RCC 7860 (cell line): ENCODE results near the gene ZNF468.
"Not testable (repeated sequence)": the region's sequence is repeated elsewhere in the genome, so short reads cannot be mapped to it uniquely, and the experiment has no call there.

ENCODE experiments used
- DNase-seq: peaks from one replicate; pipeline ENCODE4 v3.0.0-alpha.2; 2015; ENCODE audit warnings: low spot score
- FAIRE-seq: peaks from 2 replicates; lab custom pipeline; 2012; peaks lifted over from hg19 to GRCh38; lab: Jason Lieb, UNC

Gene ZNF468

GRCh38 chr19:52857378-52858191 lies at the start of gene ZNF468:
TSS of gene ZNF468 (minus strand) at chr19:52857619. CDS start at chr19:52854272, 3,347 bp downstream.
- DNase-seq (peak; percentile 25), FAIRE-seq (peak; percentile 62)

DNA sequence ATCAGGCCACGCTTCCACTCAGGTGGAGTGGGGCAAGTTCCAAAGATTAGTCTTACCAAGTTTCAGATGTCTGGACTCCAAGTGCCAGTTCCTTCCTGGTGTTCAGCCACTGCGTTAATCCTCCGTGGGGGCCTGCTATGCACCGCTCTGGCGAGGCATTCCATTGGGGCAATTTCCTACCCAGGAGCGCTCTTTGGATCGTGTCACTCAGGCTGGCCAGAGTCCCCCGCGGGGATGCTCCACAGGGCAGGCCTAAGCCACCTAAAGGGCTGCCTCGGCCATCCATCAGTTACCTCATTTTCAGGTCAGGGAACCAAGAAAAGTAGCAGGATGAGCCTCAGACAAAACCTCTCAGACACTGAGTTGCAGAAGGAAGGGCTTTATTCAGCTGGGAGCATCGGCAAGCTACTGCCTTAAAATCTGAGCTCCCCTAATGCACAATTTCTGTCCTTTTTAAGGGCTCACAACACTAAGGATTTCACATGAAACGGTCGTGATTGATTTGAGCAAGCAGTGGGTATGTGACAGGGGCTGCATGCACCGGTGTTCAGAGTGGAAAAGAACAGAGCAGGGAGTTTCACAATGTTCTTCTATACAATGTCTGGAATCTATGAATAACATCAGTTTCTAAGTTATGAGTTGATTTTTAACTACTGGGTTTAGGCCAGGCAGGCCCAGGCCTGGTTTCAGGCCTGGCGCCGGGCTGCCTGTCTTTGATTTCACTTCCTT lies 46.8 kb upstream of the ZNF468 start:
- not testable (repeated sequence) for FAIRE-seq, DNase-seq

DNA sequence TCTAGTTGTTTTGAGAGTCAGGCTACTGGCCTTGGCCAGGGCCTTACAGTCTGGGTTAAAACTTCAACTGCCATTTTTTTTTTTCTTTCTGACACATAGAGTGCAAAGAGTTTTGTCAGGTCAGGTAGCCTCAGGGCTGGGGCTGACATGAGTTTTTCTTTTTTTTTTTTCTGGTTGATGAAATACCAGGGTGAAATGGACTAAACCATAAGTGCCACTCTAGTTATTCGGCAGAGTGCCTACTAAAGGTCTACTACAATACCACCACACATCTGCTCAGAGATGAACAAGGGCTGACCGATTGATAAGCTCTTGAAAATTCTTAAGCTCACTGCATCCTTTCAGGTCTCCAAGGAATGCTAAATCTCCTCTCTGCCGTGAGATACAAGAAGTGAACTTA lies 44.4 kb upstream of the ZNF468 start:
- FAIRE-seq (no peak), DNase-seq (no peak)

GRCh38 chr19:52898596-52898995 lies 41.2 kb upstream of the ZNF468 start:
- DNase-seq = peak; percentile 38
- peak; percentile 72 for FAIRE-seq

GRCh38 chr19:52898101-52898500 lies 40.7 kb upstream of the ZNF468 start:
- no peak for FAIRE-seq
- DNase-seq = peak; percentile 22

DNA sequence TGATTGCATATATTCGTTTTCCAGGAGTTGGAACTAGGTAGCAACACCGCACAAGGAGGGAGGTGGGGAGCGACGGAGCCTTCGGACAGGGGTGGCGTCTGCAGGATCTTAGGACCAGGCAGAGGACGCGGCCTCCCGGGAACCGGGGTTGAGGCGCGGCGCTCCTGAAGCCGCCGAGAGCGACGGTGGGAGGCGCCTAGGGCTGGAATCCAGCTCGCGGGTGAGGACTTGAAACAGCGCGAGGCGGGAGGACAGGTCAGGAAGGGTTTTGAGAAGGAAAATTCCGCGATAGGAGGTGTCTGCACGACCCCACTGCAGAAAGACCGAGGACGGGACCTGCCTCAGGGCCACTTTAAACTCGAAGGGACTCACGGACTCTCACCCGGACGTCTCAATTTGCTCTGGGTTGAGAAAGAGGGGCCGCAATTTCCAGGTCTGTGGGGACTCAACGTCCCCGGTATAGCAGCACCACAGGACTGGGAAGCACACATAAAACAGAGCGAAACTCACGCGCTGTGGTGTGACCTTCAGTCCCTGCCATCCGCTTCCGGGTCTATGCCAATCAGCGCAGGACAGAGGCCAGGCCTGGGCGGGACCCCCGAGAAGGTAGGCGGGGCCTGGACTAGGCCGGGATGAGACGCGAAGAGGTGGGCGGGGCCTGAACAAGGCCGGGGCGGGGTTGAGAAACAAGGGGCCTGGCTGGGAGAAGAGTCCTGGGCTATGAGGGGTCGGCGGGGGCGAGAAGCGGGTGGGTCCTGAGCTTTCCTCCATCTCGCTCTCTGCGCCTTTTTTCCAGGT lies 39.9 kb upstream of the ZNF468 start, which contains the start of gene ZNF320:
TSS of gene ZNF320 (minus strand) at position 498 of the 798 bp plus-strand sequence. CDS start 7,380 bp downstream, outside the sequence.
- peak; percentile 65 for FAIRE-seq

DNA sequence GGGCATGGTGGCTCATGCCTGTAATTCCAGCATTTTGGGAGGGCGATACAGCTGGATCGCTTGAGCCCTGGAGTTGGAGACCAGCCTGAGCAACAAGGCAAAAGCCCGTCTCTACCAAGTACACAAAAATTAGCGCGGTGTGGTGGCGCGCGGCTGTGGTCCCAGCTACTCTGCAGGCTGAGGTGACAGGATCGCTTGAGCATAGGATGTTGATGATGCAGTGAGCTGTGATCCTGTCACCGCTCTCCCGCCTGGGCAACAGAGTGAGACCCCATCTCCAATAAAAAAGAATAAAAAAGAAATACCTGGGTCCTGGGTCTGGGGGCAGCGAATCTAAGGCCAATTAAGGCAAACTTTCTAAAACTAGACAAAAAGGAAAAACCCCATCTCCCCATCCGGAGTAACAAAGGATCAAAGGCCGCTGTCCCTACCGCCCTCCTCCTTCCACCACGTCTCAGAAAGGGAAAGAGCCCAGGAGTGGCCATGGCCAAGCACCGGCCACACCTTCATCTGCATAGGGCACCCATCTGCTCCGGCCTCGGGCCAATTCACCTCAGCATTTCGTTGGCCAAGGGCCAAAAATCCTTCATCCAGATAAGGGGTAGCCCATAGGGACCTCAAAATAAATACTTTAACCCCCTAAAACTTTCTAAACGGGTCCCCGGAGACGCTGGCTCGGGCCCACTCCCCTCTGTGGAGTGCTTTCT lies 39.2 kb upstream of the ZNF468 start:
- FAIRE-seq (no peak), DNase-seq (peak; percentile 11)

More for the DNA sequence above, 39.9 kb upstream of the ZNF468 start, which contains the start of gene ZNF320:
- DNase-seq = peak; percentile 83

DNA sequence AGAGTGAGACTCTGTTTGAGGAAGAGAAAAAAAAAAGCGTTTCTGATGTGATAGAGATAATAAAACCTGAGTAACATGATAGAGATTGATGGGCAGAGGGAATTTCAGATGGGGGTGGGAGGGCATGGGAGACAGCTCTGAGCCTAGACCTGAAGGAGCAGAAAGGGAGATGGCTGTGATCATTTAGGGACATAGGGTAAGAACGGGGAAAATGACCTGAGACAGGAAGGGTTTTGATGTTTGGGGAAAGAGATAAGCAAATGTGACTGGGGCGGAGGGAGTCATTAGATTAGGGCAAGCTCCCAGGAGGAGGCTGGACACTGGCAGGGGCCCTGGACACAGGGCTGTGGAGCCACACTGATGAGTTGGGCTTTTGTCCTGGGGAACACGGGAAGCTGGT lies 33.9 kb upstream of the ZNF468 start:
- DNase-seq = no peak
- FAIRE-seq = no peak

- no peak for DNase-seq
- no peak for FAIRE-seq
These were observed 32.5 kb upstream of the ZNF468 start for GRCh38 chr19:52889931-52890330.

DNA sequence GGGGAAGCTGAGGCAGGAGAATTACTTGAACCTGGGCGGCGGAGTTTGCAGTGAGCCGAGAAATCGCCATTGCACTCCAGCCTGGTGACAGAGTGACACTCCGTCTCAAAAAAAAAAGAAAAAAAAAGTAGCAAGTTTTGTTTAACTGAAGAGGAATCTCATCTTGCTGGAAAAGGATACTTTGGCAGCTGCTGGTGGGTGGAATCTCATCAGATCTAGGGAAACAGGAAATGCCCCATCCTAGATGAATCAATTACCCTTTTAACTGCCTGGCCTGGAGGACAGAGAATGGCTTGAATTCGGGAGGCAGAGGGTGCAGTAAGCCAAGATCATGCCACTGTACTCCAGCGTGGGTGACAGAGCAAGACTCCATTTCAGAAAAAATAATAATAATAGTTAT lies 31.7 kb upstream of the ZNF468 start:
- DNase-seq = no peak

DNA sequence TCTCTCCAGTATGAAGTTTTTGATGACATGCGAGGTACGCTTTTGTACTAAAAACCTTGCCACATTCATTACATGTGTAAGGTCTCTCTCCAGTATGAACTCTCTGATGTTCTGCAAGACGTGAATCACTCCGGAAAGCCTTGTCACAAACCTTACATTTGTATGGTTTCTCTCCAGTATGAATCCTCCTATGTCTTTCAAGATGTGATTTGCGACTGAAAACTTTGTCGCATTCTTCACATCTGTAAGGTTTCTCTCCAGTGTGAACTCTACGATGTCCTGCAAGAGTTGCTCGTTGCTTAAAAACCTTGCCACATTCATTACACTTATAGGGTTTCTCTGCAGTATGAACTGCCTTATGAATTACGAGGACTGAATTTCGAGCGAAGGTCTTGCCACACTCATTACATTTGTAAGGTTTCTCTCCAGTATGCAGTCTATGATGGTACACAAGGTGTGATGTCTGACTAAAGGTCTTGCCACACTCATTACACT lies 23.5 kb upstream of the ZNF468 start:
- DNase-seq (no peak), FAIRE-seq (no peak)

More for the DNA sequence above, 31.7 kb upstream of the ZNF468 start:
- FAIRE-seq = no peak

GRCh38 chr19:52872996-52873395 lies 15.6 kb upstream of the ZNF468 start:
- not testable (repeated sequence) for FAIRE-seq, DNase-seq

DNA sequence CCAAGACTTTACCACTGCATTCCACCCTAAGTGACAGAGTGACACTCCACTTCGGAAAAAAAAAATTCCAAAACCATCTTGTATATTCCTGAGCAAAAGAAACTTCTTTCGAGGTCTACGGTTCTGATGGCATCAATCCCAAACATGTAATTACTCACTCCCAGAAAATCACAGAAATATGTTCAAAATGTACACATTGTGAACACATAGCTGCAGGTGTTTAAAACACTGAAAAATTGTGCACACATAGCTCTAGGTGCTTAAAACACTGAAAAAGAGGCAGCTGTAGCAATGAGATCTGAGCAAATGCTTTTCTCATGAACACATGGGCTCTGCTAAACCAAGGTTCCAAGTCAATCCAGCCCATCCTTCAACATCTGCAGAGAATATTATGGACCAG lies 14.0 kb upstream of the ZNF468 start:
- FAIRE-seq = no peak
- DNase-seq = no peak

- FAIRE-seq, DNase-seq: not testable (repeated sequence)
These were observed 10.6 kb upstream of the ZNF468 start for GRCh38 chr19:52868031-52868430.

DNA sequence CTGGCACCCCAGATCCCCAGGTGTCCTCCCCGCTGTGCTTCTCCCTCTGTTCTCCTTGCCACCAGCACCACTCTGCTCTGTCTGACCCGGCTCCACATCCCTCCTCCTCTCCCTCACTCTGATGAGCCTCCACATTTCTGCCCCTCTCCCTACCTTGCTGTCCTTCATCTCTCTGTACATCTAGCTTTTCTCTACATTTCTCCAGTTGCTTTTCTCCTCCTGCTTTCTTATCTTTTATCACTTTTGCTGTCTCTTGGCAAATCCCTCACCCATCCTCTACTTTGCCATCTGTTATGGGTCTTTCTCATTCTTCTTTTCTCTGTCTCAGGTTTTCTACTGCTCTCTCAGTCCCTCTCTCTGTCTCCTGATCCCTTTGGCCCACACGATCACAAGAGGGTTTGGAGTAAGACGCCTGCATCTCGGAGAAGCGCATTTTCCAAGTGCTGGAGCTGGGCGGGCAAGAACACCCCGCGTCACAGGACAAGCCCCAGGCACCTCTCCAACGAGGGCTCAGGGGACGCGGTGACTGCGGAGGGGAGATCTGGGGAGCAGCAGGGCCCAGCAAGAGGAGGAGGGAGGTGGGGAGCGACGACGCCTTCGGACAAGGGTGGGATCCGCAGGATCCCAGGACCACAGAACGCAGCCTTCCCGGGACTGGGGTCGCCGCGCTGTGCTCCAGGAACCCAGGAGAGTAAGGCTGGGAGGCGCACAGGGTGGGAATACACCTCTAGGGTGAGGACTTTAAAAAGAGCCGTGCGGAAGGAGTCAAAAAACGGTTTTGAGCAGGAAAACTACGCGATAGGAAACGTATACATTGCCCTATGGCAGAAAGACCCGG lies 660 bp downstream of the ZNF468 start:
- FAIRE-seq = not testable (repeated sequence)

DNA sequence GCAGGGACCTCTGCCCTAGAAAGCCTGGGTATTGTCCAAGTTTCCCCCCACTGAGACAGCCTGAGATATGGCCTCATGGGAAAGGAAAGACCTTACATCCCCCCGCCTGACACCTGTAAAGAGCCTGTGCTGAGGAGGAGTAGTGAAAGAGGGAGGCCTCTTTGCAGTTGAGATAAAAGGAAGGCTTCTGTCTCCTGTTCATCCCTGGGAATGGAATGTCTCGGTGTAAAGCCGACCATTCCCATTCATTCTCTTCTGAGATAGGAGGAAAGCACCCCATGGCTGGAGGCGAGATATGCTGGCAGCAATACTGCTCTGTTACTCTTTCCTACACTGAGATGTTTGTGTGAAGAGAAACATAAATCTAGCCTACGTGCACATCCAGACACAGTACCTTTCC lies 10.1 kb downstream of the ZNF468 start:
- DNase-seq, FAIRE-seq: not testable (repeated sequence)

More for the DNA sequence above, 660 bp downstream of the ZNF468 start:
- not testable (repeated sequence) for DNase-seq

GRCh38 chr19:52840825-52841465 lies 16.5 kb downstream of the ZNF468 start:
- not testable (repeated sequence) for FAIRE-seq, DNase-seq

GRCh38 chr19:52834289-52834688 lies 23.1 kb downstream of the ZNF468 start:
- DNase-seq, FAIRE-seq: not testable (repeated sequence)
